ENCODE measurements around the gene KAT6B. TPM values are rescaled to one million over a fixed set of nuclear protein-coding genes. Genes with fewer than 3 reads are reported as not detected.
A peak's percentile ranks its signal among the peaks of the same experiment; 100 is the strongest.

The KAT6B gene
- total RNA-seq, 2 experiments from 2014 or later = 22.8 to 24.8 TPM

DNA sequence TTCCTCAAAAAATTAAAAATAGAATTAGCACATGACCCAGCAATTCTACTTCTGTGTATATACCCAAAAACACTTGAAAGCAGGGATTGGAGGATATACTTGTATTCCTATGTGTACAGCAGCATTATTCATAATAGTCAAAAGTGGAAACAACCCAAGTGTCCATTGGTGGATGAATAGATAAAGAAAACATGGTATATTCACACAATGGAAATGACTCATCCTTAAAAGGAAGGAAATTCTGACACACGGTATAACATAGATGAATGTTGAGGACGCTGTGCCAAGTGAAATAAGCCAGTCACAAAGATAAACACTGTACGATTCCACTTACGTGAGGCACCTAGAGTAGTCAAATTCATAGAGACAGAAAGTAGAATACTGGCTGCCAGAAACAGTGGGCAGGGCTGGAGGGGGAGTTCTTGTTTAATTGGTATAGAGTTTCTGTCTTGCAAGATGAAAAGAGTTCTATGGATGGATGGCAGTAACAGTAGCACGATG is 26.6 kb upstream of the KAT6B start:
- Mint-ChIP-seq H3K4me1 (ENCODE audit: low read depth) (peaks cover 12% of the 10 kb centered on the region), H3K9me3 (no peaks in the 10 kb centered on the region), H3K4me3 (no peak overlapping the region), H3K27ac (peak overlapping the region; percentile 32), H3K36me3 (ENCODE audit: low read depth) (no peaks in the 10 kb centered on the region), H3K27me3 (no peaks in the 10 kb centered on the region)
- intact Hi-C loops (cut with micrococcal nuclease) = no loop called here
- POLR2A ChIA-PET = interaction anchor here (0.7 kb wide), 1 partner anchor 133 kb away, joined by 3 read pairs; no protein-coding TSS in a partner anchor
- CTCF ChIA-PET = no interaction called here
- ATAC-seq (peak; percentile 92), DNase-seq (peak; percentile 57)
- TF ChIP-seq, protein P1, sequence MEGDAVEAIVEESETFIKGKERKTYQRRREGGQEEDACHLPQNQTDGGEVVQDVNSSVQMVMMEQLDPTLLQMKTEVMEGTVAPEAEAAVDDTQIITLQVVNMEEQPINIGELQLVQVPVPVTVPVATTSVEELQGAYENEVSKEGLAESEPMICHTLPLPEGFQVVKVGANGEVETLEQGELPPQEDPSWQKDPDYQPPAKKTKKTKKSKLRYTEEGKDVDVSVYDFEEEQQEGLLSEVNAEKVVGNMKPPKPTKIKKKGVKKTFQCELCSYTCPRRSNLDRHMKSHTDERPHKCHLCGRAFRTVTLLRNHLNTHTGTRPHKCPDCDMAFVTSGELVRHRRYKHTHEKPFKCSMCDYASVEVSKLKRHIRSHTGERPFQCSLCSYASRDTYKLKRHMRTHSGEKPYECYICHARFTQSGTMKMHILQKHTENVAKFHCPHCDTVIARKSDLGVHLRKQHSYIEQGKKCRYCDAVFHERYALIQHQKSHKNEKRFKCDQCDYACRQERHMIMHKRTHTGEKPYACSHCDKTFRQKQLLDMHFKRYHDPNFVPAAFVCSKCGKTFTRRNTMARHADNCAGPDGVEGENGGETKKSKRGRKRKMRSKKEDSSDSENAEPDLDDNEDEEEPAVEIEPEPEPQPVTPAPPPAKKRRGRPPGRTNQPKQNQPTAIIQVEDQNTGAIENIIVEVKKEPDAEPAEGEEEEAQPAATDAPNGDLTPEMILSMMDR (IDR thresholded peaks at IDR 0.05) = no peak

DNA sequence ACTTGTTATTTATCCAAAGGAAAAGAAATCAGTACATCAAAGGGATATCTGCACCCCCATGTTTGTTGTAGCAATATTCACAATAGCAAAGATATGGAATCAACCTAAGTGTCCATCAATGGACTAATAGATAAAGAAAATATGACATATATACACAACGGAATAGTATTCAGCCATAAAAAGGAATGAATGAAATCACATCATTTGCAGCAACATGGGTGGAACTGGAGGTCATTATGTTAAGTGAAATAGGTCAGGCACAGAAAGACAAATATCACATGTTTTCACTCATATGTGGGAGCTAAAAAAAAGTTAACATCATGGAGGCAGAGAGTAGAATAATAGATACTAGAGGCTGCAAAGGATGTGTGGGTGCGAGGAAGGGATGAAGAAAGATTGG is 25.0 kb upstream of the KAT6B start:
- Mint-ChIP-seq H3K27ac (no peak overlapping the region), H3K4me1 (ENCODE audit: low read depth) (peaks cover 7% of the 10 kb centered on the region), H3K9me3 (no peaks in the 10 kb centered on the region), H3K4me3 (no peak overlapping the region), H3K27me3 (no peaks in the 10 kb centered on the region), H3K36me3 (ENCODE audit: low read depth) (no peaks in the 10 kb centered on the region)
- ChIA-PET CTCF (no interaction called here), POLR2A (no interaction called here)
- no peak for DNase-seq
- intact Hi-C loops (cut with micrococcal nuclease) = no loop called here
- no peak for ATAC-seq
- TF ChIP-seq, protein P1 (IDR thresholded peaks at IDR 0.05) = no peak

DNA sequence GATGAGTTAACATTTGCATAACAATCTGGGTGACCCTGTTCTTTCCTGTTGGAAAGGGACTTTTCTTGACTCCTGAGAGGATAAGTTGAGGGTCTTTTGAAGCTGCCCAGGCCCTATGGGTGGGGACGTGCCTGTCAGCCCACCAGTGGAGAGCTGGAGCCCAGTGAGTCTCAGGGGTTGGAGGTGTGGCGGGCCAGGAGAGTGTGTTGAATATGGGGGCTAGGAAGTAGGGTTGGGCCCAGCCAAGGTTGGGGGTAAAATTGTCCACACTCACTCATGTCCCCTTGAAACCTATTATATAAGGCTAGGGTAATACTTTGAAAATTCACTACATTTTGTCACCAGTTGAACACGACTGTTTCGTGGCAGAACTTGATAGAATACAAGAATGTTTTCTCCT is 17.9 kb upstream of the KAT6B start:
- Mint-ChIP-seq H3K4me1 (ENCODE audit: low read depth) (no peaks in the 10 kb centered on the region), H3K36me3 (ENCODE audit: low read depth) (no peaks in the 10 kb centered on the region), H3K27ac (no peak overlapping the region), H3K27me3 (no peaks in the 10 kb centered on the region), H3K4me3 (no peak overlapping the region), H3K9me3 (no peaks in the 10 kb centered on the region)
- POLR2A ChIA-PET = interaction anchor here (0.6 to 0.7 kb wide), 2 partner anchors 15 to 345 kb away, joined by 3 read pairs; no protein-coding TSS in a partner anchor
- ATAC-seq (no peak), DNase-seq (no peak)
- intact Hi-C loops (cut with micrococcal nuclease) = no loop called here
- TF ChIP-seq, protein P1 (IDR thresholded peaks at IDR 0.05) = no peak
- CTCF ChIA-PET = no interaction called here

DNA sequence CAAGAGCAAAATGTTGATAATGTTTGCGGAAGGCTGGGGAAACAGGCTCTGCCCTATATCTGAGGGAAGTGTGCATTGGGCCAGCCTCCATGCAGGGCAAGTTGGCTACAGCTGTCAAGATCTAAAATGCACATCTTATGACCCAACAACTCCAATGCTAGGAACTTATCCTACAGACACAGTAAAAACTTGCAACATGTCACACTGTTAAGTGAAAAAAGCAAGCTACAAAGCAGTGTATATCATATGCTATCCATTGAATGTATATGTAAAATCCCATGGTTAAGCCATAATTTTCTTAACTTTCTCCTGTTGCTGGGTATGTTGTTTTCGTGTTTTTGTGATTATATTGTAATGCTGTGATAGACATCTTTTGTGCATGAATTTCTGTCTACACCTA is 16.3 kb upstream of the KAT6B start:
- intact Hi-C loops (cut with micrococcal nuclease) = no loop called here
- ATAC-seq (no peak), DNase-seq (no peak)
- H3K4me1 Mint-ChIP-seq (ENCODE audit: low read depth) = no peaks in the 10 kb centered on the region
- H3K9me3 Mint-ChIP-seq = no peaks in the 10 kb centered on the region
- H3K27ac Mint-ChIP-seq = no peak overlapping the region
- no peaks in the 10 kb centered on the region for H3K27me3 Mint-ChIP-seq
- H3K4me3 Mint-ChIP-seq = no peak overlapping the region
- ChIA-PET CTCF (interaction anchor here (0.5 kb wide), 1 partner anchor 103 kb away, joined by 3 read pairs; no protein-coding TSS in a partner anchor), POLR2A (no interaction called here)
- TF ChIP-seq, protein P1 (IDR thresholded peaks at IDR 0.05) = no peak
- H3K36me3 Mint-ChIP-seq (ENCODE audit: low read depth) = no peaks in the 10 kb centered on the region

GRCh38 chr10:74813381-74814259 is 12.8 kb upstream of the KAT6B start:
- H3K27me3 Mint-ChIP-seq = no peaks in the 10 kb centered on the region
- peaks cover 3% of the 10 kb centered on the region for H3K36me3 Mint-ChIP-seq (ENCODE audit: low read depth)
- TF ChIP-seq, protein P1 (IDR thresholded peaks at IDR 0.05) = no peak
- CTCF ChIA-PET = no interaction called here
- no peak overlapping the region for H3K27ac Mint-ChIP-seq
- DNase-seq (no peak), ATAC-seq (no peak)
- peaks cover 9% of the 10 kb centered on the region for H3K9me3 Mint-ChIP-seq
- peaks cover 7% of the 10 kb centered on the region for H3K4me1 Mint-ChIP-seq (ENCODE audit: low read depth)
- intact Hi-C loops (cut with micrococcal nuclease) = no loop called here
- H3K4me3 Mint-ChIP-seq = no peak overlapping the region
- POLR2A ChIA-PET = no interaction called here

Measured in activated CD8-positive, alpha-beta T cell treated with anti-CD3 and anti-CD28 coated beads for 36 hours (primary cell).